Stimulated activated CD4-positive, alpha-beta T cell treated with anti-CD3 and anti-CD28 coated beads, Interleukin-1b, Interleukin-23, amount 100 ng/mL, for 48 hours (primary cell): ENCODE data around the gene RPS6KA2.
"Not testable (repeated sequence)": the region's sequence is repeated elsewhere in the genome, so short reads cannot be mapped to it uniquely, and the experiment has no call there.

Source experiments
- DNase-seq: peaks from one replicate; pipeline ENCODE4 v3.0.0-alpha.2; 2020

The RPS6KA2 gene

DNA sequence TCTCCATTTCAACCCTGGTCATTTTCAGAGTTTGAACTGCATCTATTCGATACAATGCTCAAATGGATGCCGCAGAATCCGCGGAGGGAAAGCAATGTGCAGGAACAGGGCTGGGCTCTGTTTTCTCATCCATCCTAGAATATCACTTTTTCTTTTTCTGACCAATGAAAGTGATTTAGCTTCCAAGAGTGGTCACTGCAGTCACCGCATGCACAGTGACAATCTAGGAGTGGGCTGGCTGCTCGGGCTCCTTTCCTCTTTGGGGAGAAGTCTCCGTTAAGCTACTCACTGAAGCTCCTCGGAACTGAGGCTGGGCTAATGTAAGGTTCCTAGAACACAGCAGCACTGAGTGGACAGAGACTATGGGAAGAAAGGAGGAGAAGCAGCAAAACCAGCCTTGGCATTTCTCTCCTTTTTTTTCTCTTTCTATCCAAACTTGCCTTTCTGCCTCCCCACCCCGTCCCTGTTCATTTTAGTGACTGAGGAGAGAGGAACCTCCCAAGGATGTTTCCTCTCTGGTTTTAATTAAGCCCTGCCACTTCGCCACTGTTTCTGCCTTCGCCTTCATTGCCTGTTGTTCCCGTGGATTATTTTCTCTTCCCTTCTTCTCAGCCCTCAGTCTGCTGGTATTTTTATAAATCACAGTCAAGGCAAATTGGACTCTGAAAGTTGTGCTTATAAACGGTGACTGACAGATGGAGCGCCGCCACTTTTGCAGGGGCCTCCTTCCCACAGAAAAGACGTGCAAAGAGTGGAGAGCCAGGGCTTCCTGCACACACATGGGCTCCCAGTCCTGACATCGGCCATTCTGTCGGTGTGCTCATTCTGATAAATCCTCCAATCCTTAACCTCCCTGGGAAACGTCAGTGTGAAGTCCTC lies 81.7 kb downstream of the RPS6KA2 start:
- DNase-seq: no peak

DNA sequence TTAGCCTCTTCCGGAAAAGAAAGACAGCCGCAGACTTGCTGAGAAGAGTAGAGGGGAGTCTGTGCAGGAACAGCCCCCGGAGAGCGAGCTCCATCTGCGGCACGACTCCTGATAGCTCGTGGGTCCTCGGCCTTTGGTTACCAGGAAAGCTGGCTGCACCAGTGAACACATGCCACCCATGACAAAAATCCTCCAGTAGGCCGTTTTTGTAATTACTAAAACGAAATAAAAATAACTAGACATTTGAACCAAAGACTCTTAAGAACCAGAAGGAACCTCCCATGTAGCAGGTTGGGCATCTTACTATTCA lies 82.8 kb downstream of the RPS6KA2 start:
- DNase-seq: no peak

DNA sequence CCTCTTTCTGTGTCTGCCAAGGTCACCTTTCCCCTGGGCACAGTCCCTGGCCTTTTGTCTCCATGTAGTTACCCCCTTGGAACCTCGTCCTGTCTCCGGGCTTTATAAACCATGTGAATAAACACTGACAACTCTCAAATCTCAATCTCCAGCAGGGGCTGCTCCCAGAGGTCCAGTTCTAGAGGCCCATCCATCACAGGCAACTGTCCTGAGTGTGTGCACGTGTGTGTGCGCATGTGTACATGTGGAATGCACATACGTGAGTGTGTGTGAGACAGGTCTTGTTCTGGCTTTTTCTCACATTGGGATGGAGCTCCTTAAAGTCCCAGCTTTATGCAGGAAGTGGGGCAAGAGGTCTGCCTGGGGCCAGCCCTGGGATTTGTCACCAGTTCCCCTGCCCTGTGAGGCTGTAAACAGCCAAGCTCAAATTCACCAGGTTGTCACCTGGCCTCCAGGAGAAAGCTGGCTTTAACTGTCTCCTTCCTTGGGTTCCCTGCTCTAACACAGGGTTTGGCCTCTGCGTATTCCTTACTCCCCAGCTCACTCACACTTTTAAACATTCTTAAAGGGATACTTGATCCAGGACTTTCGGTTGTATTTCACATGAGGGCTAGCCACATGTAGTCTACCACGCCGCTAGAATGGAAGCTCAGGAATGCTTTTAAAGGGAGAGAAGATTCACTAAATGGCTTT lies 83.3 kb downstream of the RPS6KA2 start:
- no peak for DNase-seq

- DNase-seq: no peak
These were observed 84.5 kb downstream of the RPS6KA2 start for GRCh38 chr6:166542580-166542912.

GRCh38 chr6:166541876-166542579 lies 85.0 kb downstream of the RPS6KA2 start:
- no peak for DNase-seq

DNA sequence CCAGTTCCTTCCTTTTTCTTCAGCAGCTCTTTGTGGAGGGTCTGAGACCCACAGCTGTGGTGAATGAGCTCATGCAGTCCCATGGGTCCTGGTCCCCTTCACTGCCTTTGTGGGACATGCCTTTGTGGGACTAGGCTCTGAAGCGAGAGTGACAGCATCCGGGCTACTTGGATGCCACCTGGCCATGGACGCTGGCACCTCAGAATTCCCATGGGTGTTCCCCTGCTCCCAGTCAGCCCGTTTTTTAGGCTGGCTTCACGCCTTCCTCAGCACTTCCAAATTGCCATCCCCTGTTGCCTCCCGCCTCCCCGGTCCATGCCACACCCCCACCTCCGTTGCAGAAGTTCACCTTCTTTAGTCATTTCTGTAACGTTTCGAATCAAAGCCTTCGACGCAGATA lies 85.7 kb downstream of the RPS6KA2 start:
- peak; percentile 15 for DNase-seq

DNA sequence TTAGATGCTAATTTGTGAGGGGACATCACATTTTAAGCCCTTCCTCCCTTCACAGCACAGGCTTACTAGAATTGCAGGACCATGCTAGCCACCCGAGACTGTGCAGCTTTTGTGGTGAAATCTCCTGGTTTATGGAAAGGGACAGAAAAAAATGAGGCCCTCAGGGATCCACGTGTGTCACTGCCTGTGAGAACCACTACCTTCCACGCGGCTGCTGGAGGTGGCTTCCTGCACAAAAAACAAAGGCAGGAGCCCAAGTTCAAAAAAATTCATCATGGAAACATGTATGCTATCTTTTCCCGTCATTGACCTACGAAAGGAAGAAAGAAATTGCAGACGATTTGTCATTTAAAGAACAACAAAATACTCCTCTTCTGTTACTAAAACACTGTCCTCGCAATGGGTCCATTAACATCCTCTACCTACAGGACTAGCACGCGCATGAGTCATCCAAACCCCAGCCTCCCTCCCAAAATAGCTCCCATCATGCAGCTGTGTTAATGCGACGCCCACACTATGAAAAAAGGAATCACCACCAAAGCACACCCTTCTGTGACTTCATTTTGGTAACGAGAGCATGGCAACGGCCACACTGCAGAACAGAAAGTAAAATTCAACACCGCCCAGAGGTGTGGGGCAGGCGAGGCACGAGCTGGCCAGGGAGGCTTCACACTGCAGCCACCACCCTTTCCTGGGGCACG lies 86.3 kb downstream of the RPS6KA2 start:
- peak; percentile 72 for DNase-seq

- DNase-seq: no peak
These were observed 87.5 kb downstream of the RPS6KA2 start for GRCh38 chr6:166539543-166539942.

DNA sequence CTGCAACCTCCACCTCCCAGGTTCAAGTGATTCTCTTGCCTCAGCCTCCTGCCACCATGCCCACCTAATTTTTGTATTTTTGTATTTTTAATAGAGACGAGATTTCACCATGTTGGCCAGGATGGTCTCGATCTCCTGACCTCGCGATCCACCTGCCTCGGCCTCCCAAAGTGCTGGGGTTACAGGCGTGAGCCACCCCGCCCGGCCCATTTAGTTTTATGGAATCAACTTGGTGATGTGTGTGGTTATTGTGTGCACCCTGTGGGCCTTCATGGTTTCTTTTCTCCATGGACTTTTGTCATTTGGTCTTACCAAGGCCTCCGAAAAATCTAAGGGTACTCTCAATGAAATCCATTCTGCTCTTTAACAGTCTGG lies 88.1 kb downstream of the RPS6KA2 start:
- not testable (repeated sequence) for DNase-seq

GRCh38 chr6:166538297-166539010 lies 88.6 kb downstream of the RPS6KA2 start:
- DNase-seq: no peak

DNA sequence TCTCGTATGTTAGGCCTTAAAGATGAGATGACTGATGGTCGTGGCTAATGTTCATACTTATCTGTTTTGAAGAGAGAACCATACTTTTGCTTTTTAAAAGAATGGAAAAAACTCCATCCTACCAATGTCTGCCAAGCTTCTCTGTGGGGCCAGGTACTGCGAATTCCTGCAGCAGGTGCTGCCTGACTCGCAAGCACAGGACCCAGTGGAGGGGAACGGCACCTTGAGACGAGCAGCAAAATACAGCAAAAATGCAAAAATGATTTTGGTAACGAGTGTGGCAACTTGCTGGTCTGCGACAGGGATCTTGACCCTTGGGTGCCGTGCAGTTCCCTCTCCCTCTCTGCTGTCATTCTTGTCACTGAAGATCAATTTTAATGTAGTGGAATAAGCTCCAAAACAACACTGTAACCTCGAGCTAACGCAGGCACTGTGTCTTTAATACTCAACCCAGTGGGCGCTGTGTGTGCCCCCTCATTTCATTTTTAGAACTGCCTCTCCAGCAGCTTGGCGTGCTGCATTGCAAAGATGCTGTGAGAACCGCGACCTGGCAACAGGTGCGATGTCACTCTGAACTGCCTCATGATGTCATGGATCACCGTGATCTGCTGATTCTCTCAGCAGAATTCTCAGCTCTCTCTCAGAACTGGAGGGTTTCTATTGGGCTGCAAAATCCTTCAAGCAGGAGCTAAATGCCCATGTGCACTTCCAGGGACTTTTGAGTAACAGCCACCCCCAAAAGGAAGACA lies 92.2 kb downstream of the RPS6KA2 start:
- DNase-seq: no peak

GRCh38 chr6:166533205-166533824 lies 93.7 kb downstream of the RPS6KA2 start:
- DNase-seq: no peak

- DNase-seq: no peak
These were observed 94.7 kb downstream of the RPS6KA2 start for GRCh38 chr6:166532302-166532701.

DNA sequence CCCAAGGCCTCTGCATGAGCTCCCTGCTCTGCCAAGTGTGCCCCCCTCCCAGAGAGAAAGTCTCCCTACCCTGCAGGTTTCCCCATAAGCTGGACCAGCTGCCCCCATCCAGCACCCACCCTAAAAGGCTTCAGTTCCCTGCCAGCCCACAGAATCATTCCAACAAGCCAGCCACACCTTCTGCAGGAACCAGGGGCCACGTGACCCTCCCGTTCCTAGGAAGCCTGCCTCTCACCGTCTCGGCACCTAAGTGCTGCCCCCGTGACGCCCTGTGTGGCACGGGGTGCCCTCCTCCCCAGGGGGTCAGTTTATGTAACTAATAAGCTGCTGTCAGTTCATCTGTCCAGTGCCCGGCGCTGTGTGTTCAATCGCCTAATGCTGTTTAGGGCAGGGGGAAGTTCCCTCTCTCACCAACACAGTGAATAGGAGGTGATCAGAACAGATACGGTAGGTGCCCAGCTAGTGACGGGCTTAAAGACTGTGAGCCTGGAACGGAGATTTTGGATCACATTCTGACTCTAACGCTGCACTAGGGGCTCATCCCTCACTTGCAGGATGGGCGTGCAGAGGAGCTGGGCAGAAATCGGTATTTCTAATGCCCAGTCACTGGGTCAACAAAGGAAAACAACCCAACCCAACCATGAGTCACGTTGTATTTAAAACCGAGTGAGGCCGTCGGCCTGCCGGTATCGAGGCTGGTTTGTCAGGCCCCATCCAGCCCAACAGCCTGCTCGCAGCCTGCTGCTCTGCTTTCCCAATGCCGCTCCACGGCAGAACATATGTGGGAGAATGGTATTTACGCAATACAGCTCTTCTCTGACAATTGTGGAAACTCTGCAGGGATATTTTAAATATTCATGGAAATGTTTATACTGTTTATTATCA lies 96.6 kb downstream of the RPS6KA2 start:
- DNase-seq: no peak

- no peak for DNase-seq
These were observed 97.5 kb downstream of the RPS6KA2 start for GRCh38 chr6:166529586-166529985.

DNA sequence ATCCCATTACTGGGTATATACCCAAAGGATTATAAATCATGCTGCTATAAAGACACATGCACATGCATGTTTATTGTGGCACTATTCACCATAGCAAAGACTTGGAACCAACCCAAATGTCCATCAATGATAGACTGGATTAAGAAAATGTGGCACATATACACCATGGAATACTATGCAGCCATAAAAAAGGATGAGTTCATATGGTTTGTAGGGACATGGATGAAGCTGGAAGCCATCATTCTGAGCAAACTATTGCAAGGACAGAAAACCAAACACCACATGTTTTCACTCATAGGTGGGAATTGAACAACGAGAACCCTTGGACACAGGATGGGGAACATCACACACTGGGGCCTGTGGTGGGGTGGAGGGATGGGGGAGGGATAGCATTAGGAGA lies 98.0 kb downstream of the RPS6KA2 start:
- DNase-seq: not testable (repeated sequence)

- DNase-seq: no peak
These were observed 99.2 kb downstream of the RPS6KA2 start for GRCh38 chr6:166527849-166528248.

DNA sequence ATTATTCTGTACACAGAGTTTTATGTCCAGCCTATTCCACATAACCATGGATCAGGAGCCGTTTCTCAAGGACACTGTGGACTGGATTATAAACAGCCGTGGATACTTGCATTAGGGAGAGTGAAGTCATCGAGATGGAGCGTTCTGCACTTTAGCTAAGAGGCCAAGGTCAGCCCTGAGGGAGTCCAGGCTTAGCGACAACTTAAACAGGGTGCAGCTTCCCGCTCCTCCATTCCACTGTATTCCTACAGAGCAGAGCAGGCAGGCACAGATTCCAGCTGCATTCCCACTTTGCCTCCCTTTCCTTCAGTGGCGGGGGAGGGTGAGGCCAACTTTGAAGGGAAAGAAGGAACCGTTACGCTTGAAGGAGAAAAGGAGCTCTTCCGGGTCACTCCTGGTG lies 100.1 kb downstream of the RPS6KA2 start:
- no peak for DNase-seq

GRCh38 chr6:166525567-166525966 lies 101.5 kb downstream of the RPS6KA2 start:
- no peak for DNase-seq

- DNase-seq: no peak
These were observed 103.1 kb downstream of the RPS6KA2 start for GRCh38 chr6:166523782-166524559.
